Testis (tissue), 3 donors: Measurements from ENCODE around the gene SNN. TPM values are rescaled to one million over a fixed set of nuclear protein-coding genes. Genes with fewer than 3 reads are reported as not detected.

Experiments
- DNase-seq: peaks from one replicate; pipeline ENCODE4 v3.0.0-alpha.2; 2019
- H3K27ac ChIP-seq, 2 donors: fragments of 200-600 bp; sonication (generic); one replicate each; pipeline ENCODE4 v1.5.1; 2019
- H3K27me3 ChIP-seq: fragments of 200-600 bp; sonication (generic); one replicate; pipeline ENCODE4 v1.5.1; 2019
- H3K36me3 ChIP-seq: fragments of 200-600 bp; sonication (generic); one replicate; pipeline ENCODE4 v1.5.1; 2017; ENCODE audit warnings: low read depth; ENCODE audit errors: missing control alignments
- H3K4me1 ChIP-seq: fragments of 200-600 bp; sonication (generic); one replicate; pipeline ENCODE4 v1.5.1; 2019
- H3K4me3 ChIP-seq, 2 donors: fragments of 200-600 bp; sonication (generic); one replicate each; pipeline ENCODE4 v1.5.1; 2017 to 2019
- H3K9me3 ChIP-seq: fragments of 200-600 bp; sonication (generic); one replicate; pipeline ENCODE4 v1.5.1; 2017
- CTCF ChIP-seq, 3 experiments: fragments of 450-650 bp in 2 of 3; fragments of 200-600 bp in 1 of 3; sonication (generic) in 1 of 3; IDR thresholded peaks; one replicate each; pipeline ENCODE4 v1.5.1; 2016 to 2019; ENCODE audit warnings: antibody characterized with exemption in 3 of 3, mild to moderate bottlenecking in 2 of 3, moderate library complexity in 1 of 3
- POLR2A ChIP-seq: fragments of 450-650 bp; IDR thresholded peaks from one replicate; pipeline ENCODE4 v1.6.1; 2017; ENCODE audit warnings: antibody characterized with exemption, mild to moderate bottlenecking, moderate library complexity
- WGBS, 2 donors: methylation state at CpG; one replicate each; pipeline ENCODE4 v1.1.5; 2018; 5-methylcytosine and 5-hydroxymethylcytosine counted together
- intact Hi-C: fragments of 100-400 bp; cut with DNase I; formaldehyde crosslinking; loops from one replicate; pipeline ENCODE4 v1.15.1; 2023; ENCODE audit warnings: low total_unique reads
- polyA plus RNA-seq: library from polyadenylated mRNA; stranded (reverse); fragments of 350-450 nt; fragmentation: Illumina TruSeq; extraction: RNeasy Lipid Tissue Mini Kit (QIAGEN cat#74804); gene quantifications from one replicate; pipeline ENCODE4 v1.2.3, GENCODE V29; 2014; ENCODE audit warnings: low read depth, low replicate concordance; ENCODE audit not compliant: insufficient read depth
- total RNA-seq, 2 donors: library from RNA; depleted of rRNA; stranded (reverse); fragments of >200 nt; gene quantifications; one replicate each; pipeline ENCODE4 v1.2.3, GENCODE V29; 2016

Gene SNN
- total and polyA plus RNA-seq, 3 donors from 2014 or later, result 7.0 to 10.3 (median 10.1) TPM

GRCh38 chr16:11721781-11722467, 53.7 kb downstream of the SNN start:
- intact Hi-C loops, result no loop called here
- TF ChIP-seq CTCF (IDR thresholded peaks at IDR 0.05) (no peak), POLR2A (no peak)
- Histone ChIP-seq H3K9me3 (no peaks in the 10 kb centered on the region), H3K27ac (no peak overlapping the region), H3K36me3 (no peaks in the 10 kb centered on the region), H3K4me3 (no peak overlapping the region), H3K27me3 (no peaks in the 10 kb centered on the region), H3K4me1 (no peaks in the 10 kb centered on the region)
- DNase-seq, result no peak
- WGBS, 2 donors, result 93 to 95% methylated on average over 4 of the region's 4 CpGs

- WGBS, 2 donors, result 92 to 96% methylated on average over 3 of the region's 3 CpGs
- no peaks in the 10 kb centered on the region for H3K4me1 ChIP-seq
- intact Hi-C loops, result no loop called here
- H3K4me3 ChIP-seq, result no peak overlapping the region
- no peaks in the 10 kb centered on the region for H3K27me3 ChIP-seq
- H3K36me3 ChIP-seq, result no peaks in the 10 kb centered on the region
- no peak for TF ChIP-seq POLR2A
- no peak for TF ChIP-seq CTCF (IDR thresholded peaks at IDR 0.05)
- DNase-seq, result no peak
- H3K27ac ChIP-seq, result no peak overlapping the region
- no peaks in the 10 kb centered on the region for H3K9me3 ChIP-seq
Measured at GRCh38 chr16:11722468-11722808, 54.2 kb downstream of the SNN start.

- no peak for DNase-seq
- Histone ChIP-seq H3K4me3 (no peak overlapping the region), H3K4me1 (no peaks in the 10 kb centered on the region), H3K36me3 (no peaks in the 10 kb centered on the region), H3K27me3 (no peaks in the 10 kb centered on the region), H3K27ac (no peak overlapping the region), H3K9me3 (no peaks in the 10 kb centered on the region)
- no peak for TF ChIP-seq POLR2A
- TF ChIP-seq CTCF (IDR thresholded peaks at IDR 0.05), result no peak
- intact Hi-C loops, result no loop called here
- 86 to 90% methylated on average over 1 of the region's 1 CpG for WGBS, 2 donors
Measured at GRCh38 chr16:11725457-11725856, 57.2 kb downstream of the SNN start.

- Histone ChIP-seq H3K4me3 (no peak overlapping the region), H3K4me1 (no peaks in the 10 kb centered on the region), H3K9me3 (no peaks in the 10 kb centered on the region), H3K27ac (no peak overlapping the region), H3K36me3 (no peaks in the 10 kb centered on the region), H3K27me3 (no peaks in the 10 kb centered on the region)
- TF ChIP-seq POLR2A, result no peak
- TF ChIP-seq CTCF (IDR thresholded peaks at IDR 0.05), result no peak
- intact Hi-C loops, result no loop called here
- WGBS, 2 donors, result 91 to 92% methylated on average over 8 of the region's 8 CpGs
- DNase-seq, result no peak
Measured at GRCh38 chr16:11726008-11726407, 57.8 kb downstream of the SNN start.
